ENCODE data around the gene HCFC1R1.

HCFC1R1 gene

GRCh38 chr16:2976673-2977072, 47.1 kb downstream of the HCFC1R1 start:
- no peak for DNase-seq (ENCODE audit: low read depth in 3 of 3)

- no peak for DNase-seq (ENCODE audit: low read depth in 3 of 3)
These were observed 47.5 kb downstream of the HCFC1R1 start for GRCh38 chr16:2976201-2976600.

GRCh38 chr16:2975161-2975795, 48.5 kb downstream of the HCFC1R1 start:
- DNase-seq (ENCODE audit: low read depth in 3 of 3): no peak

DNA sequence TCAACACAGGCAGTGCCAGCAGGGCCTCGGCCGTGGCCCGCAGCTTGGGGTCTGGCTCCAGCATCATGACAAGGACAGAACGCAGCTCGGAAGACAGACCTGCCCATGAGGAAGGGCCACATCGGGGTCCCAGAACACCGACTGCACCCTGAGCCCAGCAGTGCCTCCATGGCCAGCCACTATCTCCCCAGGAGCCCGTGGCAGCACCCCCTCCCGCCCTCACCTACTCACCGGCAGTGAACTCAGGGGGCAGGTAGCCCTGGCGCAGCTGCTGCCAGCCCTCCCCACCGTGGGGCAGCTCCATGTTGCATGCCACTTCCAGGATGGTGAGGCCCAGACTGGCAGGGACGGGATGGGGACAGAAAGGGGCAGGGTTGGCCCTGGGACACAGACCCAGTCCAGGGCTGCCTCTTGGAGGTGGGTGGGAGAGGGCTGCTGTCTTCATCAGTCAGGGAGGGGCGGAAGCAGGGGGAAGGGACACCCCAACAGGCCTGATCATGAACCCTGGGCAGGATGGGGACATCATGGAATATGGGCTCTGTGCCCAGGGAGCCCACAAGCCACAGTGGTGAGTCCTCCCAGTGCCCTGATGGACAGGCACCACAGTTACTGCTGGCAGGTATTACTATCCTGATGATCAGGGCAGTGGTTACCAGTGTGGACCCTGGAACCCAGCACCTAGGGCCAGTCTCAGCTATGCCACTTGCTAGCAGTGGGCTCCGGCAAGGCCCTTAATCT, 49.3 kb downstream of the HCFC1R1 start:
- no peak for DNase-seq (ENCODE audit: low read depth in 3 of 3)

GRCh38 chr16:2973605-2974318, 50.0 kb downstream of the HCFC1R1 start:
- no peak for DNase-seq (ENCODE audit: low read depth in 3 of 3)

GRCh38 chr16:2973093-2973492, 50.6 kb downstream of the HCFC1R1 start:
- DNase-seq (ENCODE audit: low read depth in 3 of 3): no peak

Measured in stimulated activated CD4-positive, alpha-beta T cell treated with anti-CD3 and anti-CD28 coated beads, TNF-alpha, amount 100 ng/mL, for 24 hours (primary cell).